ENCODE measurements around the gene MAPK9. TPM values are rescaled to one million over a fixed set of nuclear protein-coding genes. Genes with fewer than 3 reads are reported as not detected.
"Not testable (repeated sequence)": the region's sequence is repeated elsewhere in the genome, so short reads cannot be mapped to it uniquely, and the experiment has no call there.

MAPK9 gene
- total RNA-seq, 1 donor from 2014 or later, result 30.3 TPM

DNA sequence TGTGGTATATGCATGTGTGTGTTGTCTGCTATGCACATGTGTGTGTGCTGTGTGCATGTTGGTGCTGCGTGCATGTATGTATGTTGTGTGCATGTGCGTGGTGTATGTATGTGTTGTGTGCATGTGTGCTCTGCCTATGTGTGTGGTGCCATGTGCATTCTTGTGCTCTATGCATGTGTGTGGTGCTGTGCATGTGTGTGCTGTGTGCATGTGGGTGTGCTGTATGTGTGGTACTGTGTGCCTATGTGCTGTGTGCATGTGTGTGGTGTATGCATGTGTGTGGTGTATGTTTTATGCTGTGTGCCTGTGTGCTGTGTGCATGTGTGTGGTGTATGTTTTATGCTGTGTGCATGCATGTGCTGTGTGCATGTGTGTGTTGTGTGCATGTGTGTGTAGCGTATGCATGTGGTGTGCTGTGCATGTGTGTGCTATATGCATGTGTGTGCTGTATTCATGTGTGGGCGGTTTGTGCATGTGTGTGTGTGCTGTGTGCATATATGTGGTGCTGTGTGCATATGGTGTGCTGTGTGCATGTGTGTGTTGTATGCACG, 78.2 kb downstream of the MAPK9 start:
- POLR2A ChIA-PET, result no interaction called here
- Mint-ChIP-seq H3K36me3 (ENCODE audit: low read depth) (no peaks in the 10 kb centered on the region), H3K27ac (no peak overlapping the region)

DNA sequence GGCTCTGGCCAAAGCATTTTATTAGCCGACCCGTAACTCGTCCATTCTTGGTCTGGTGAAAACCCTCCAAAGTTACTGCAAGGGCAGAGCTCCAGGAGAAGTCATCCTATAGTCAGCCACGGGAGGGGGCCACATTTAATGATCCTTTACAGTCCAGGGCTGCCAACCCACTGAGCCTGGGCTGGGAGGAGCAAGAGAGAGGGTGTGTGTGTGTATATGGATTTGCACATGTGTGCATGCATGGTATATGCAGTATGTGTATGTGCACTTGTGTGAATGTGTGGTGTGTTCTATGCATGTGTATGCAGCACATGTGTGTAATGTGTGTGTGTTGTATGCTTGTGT, 78.7 kb downstream of the MAPK9 start:
- no peaks in the 10 kb centered on the region for H3K36me3 Mint-ChIP-seq (ENCODE audit: low read depth)
- no peak overlapping the region for H3K27ac Mint-ChIP-seq
- DNase-seq, result no peak
- ATAC-seq (ENCODE audit: low read depth), result no peak
- TF ChIP-seq, protein P1, sequence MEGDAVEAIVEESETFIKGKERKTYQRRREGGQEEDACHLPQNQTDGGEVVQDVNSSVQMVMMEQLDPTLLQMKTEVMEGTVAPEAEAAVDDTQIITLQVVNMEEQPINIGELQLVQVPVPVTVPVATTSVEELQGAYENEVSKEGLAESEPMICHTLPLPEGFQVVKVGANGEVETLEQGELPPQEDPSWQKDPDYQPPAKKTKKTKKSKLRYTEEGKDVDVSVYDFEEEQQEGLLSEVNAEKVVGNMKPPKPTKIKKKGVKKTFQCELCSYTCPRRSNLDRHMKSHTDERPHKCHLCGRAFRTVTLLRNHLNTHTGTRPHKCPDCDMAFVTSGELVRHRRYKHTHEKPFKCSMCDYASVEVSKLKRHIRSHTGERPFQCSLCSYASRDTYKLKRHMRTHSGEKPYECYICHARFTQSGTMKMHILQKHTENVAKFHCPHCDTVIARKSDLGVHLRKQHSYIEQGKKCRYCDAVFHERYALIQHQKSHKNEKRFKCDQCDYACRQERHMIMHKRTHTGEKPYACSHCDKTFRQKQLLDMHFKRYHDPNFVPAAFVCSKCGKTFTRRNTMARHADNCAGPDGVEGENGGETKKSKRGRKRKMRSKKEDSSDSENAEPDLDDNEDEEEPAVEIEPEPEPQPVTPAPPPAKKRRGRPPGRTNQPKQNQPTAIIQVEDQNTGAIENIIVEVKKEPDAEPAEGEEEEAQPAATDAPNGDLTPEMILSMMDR (IDR thresholded peaks at IDR 0.05), result no peak
- H3K4me3 Mint-ChIP-seq, result no peak overlapping the region
- H3K27me3 Mint-ChIP-seq, result peaks cover 16% of the 10 kb centered on the region
- H3K4me1 Mint-ChIP-seq, result peaks cover 6% of the 10 kb centered on the region
- intact Hi-C loops (cut with micrococcal nuclease), result no loop called here
- POLR2A ChIA-PET, result no interaction called here
- H3K9me3 Mint-ChIP-seq, result peaks cover 6% of the 10 kb centered on the region
- CTCF ChIA-PET, result no interaction called here

More for the DNA sequence above, 78.2 kb downstream of the MAPK9 start:
- ATAC-seq (ENCODE audit: low read depth) (no peak), DNase-seq (no peak)
- intact Hi-C loops (cut with micrococcal nuclease), result no loop called here
- TF ChIP-seq, protein P1 (IDR thresholded peaks at IDR 0.05), result no peak
- CTCF ChIA-PET, result no interaction called here
- Mint-ChIP-seq H3K9me3 (peaks cover 10% of the 10 kb centered on the region), H3K4me1 (peaks cover 3% of the 10 kb centered on the region), H3K27me3 (peaks cover 13% of the 10 kb centered on the region), H3K4me3 (no peak overlapping the region)

DNA sequence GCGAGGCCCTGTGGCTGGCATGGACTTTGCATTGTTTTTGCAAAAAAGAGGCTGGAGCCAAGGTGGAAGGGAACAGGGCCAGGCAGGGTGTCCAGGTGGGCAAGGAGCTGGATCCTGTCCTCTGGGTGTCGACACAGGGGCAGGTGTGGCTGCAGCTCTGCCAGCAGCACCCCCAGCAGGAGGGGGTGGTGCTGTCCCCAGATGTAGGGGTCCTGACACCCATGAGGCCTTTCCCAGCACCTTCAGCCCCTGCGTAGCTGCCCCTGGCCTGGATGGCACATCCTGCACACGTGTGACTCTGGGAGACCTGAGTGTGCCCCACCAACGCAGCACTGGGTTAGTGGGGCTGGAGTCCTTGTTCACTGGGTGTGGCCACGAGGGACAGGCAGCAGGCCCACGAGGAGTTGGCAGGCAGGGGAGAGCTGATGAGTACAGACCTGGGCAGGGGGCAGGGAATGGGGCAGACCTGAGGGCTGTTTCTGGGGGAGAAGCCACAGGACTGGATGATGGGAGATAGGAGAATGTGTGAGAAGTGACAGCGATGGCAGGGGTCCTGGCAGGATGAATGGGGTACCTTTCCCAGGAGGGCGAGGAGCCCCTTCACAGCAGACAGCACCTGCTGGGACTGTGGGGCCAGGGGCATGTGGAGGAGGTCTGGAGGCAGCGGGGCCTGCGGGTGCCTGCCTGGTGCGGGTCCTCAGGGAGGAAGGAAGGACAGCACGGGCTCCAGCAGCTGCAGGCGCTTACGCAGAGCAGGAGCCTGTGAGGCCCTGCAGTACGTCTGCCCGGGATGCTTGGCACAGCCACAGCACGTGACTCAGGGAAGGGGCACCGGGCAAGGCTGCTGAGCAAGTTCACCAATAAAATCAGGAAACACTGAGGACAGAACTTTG, 79.3 kb downstream of the MAPK9 start:
- H3K27ac Mint-ChIP-seq, result no peak overlapping the region
- CTCF ChIA-PET, result no interaction called here
- peaks cover 9% of the 10 kb centered on the region for H3K4me1 Mint-ChIP-seq
- H3K36me3 Mint-ChIP-seq (ENCODE audit: low read depth), result no peaks in the 10 kb centered on the region
- no peak overlapping the region for H3K4me3 Mint-ChIP-seq
- ATAC-seq (ENCODE audit: low read depth), result no peak
- TF ChIP-seq, protein P1 (IDR thresholded peaks at IDR 0.05), result no peak
- peaks cover 2% of the 10 kb centered on the region for H3K9me3 Mint-ChIP-seq
- POLR2A ChIA-PET, result no interaction called here
- DNase-seq, result no peak
- H3K27me3 Mint-ChIP-seq, result peaks cover 22% of the 10 kb centered on the region
- intact Hi-C loops (cut with micrococcal nuclease), result no loop called here

DNA sequence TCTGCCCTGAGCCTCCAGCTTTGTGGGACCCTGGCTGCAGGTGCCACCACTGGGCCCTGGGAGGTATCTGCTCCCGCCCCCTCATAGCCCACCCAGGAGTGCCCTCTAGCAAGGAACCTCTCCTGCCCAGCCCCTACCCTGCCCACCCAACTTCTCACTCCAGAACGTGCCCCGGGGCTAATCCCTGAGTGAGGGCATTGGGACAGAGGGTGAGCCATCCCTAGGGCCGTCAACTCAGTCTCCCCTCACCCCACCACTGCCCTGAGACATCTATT, 80.2 kb downstream of the MAPK9 start:
- H3K9me3 Mint-ChIP-seq, result peaks cover 2% of the 10 kb centered on the region
- H3K27me3 Mint-ChIP-seq, result peaks cover 29% of the 10 kb centered on the region
- no peak for DNase-seq
- TF ChIP-seq, protein P1 (IDR thresholded peaks at IDR 0.05), result no peak
- H3K4me1 Mint-ChIP-seq, result peaks cover 9% of the 10 kb centered on the region
- intact Hi-C loops (cut with micrococcal nuclease), result no loop called here
- no peaks in the 10 kb centered on the region for H3K36me3 Mint-ChIP-seq (ENCODE audit: low read depth)
- POLR2A ChIA-PET, result no interaction called here
- no peak overlapping the region for H3K27ac Mint-ChIP-seq
- ATAC-seq (ENCODE audit: low read depth), result no peak
- no peak overlapping the region for H3K4me3 Mint-ChIP-seq
- CTCF ChIA-PET, result no interaction called here

DNA sequence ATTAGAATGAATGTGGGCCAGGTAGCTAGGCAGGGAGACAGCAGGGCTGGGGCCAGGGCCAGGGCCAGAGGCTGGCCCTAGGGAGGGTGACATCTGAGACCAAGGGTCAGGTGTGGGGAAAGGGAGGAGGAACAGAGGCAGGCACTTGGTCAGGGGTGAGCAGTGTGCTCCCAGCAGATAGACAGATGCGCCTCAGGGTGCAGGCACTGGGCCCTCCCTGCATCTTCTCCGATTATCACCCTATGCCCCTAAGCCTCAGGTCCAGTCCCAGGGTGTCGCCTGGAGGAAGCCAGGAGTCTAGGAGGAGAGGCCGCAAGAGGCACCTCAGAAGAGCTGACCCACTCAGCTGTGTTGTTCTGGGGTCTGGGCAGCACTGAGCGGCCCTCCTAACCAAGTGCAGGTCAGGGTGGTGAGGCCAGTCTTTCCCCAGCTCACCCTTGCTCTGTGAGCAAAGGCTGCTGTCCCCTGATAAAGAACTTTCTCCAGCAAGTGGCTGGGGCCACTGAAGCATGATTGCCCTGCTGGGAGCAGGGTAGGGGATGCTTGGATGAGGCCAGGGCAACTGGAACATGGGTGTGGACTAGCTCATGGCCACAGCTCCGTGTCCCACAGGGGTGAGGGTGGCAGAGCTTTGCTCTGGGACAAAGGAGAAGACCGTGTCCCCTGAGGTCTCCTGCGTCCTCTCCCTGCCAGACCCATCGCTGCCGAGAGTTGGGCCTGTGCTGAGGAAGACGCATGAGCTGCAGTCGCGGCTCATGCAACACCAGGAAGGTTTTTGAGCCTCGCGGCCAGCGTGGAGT, 80.7 kb downstream of the MAPK9 start:
- no peak for DNase-seq
- ChIA-PET POLR2A (no interaction called here), CTCF (no interaction called here)
- peaks cover 32% of the 10 kb centered on the region for H3K27me3 Mint-ChIP-seq
- H3K9me3 Mint-ChIP-seq, result peaks cover 2% of the 10 kb centered on the region
- TF ChIP-seq, protein P1 (IDR thresholded peaks at IDR 0.05), result no peak
- H3K4me3 Mint-ChIP-seq, result no peak overlapping the region
- ATAC-seq (ENCODE audit: low read depth), result no peak
- peaks cover 9% of the 10 kb centered on the region for H3K4me1 Mint-ChIP-seq
- intact Hi-C loops (cut with micrococcal nuclease), result no loop called here
- no peaks in the 10 kb centered on the region for H3K36me3 Mint-ChIP-seq (ENCODE audit: low read depth)
- no peak overlapping the region for H3K27ac Mint-ChIP-seq

DNA sequence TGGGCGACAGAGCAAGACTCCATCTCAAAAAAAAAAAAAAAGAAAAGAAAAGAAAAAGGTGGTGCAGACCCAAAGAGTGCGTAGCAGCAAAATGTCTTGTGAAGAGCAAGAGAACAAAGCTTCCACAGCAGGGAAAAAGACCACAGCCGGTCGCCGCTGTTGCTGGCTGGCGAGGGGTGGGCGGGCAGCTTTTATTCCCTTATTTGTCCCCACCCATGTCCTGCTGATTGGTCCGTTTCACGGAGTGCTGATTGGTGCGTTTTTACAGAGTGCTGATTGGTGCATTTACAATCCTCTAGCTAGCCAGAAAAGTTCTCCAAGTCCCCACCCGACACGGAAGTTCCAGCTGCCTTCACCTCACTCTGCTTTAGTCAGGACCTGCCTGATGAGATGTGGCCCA, 81.8 kb downstream of the MAPK9 start:
- Mint-ChIP-seq H3K4me3 (peak overlapping the region; percentile 19), H3K27me3 (peaks cover 32% of the 10 kb centered on the region)
- intact Hi-C loops (cut with micrococcal nuclease); CTCF ChIA-PET; ATAC-seq (ENCODE audit: low read depth); H3K4me1 Mint-ChIP-seq; H3K9me3 Mint-ChIP-seq; DNase-seq; POLR2A ChIA-PET; H3K36me3 Mint-ChIP-seq (ENCODE audit: low read depth); H3K27ac Mint-ChIP-seq: not testable (repeated sequence)

Measured in activated B cell treated with CpG ODN at 0.5 μM for 24 hours (primary cell).